SK-N-SH treated with all-trans-retinoic acid at 6 μM for 48 hours (cell line): ENCODE data around the gene FCHO1.
"Not testable (repeated sequence)": the region's sequence is repeated elsewhere in the genome, so short reads cannot be mapped to it uniquely, and the experiment has no call there.

ENCODE experiments used
- ATAC-seq: fragments of 200-7000 bp; cut with Tn5 transposase; 3 replicates; pipeline ENCODE4 v1.9.1; 2020; ENCODE audit warnings: mild to moderate bottlenecking, moderate library complexity
- ARNTL ChIP-seq: fragments of 450-650 bp; formaldehyde crosslinking; IDR thresholded peaks from 2 replicates; pipeline ENCODE4 v1.5.0; 2020; ENCODE audit warnings: low read depth, mild to moderate bottlenecking, moderate library complexity, borderline replicate concordance
- BACH2 ChIP-seq: fragments of 250-450 bp; sonication (Bioruptor Pico); IDR thresholded peaks from 2 replicates; pipeline ENCODE4 v1.9.0; 2021; ENCODE audit warnings: mild to moderate bottlenecking, borderline replicate concordance
- CSDC2 ChIP-seq: fragments of 250-450 bp; sonication (Bioruptor Pico); IDR thresholded peaks from 2 replicates; pipeline ENCODE4 v1.5.0; 2020; ENCODE audit warnings: mild to moderate bottlenecking, moderate library complexity
- ESRRG ChIP-seq: fragments of 250-450 bp; sonication (Bioruptor Pico); IDR thresholded peaks from 2 replicates; pipeline ENCODE4 v1.6.1; 2021; ENCODE audit warnings: mild to moderate bottlenecking
- GLIS3 ChIP-seq: fragments of 250-450 bp; sonication (Bioruptor Pico); IDR thresholded peaks from 2 replicates; pipeline ENCODE4 v1.5.0; 2020; ENCODE audit warnings: mild to moderate bottlenecking, moderate library complexity
- POU6F1 ChIP-seq: fragments of 250-450 bp; sonication (Bioruptor Pico); IDR thresholded peaks from 2 replicates; pipeline ENCODE4 v1.8.0; 2021; ENCODE audit warnings: low read depth, mild to moderate bottlenecking, moderate library complexity, borderline replicate concordance
- PPARA ChIP-seq: fragments of 250-450 bp; sonication (Bioruptor Pico); IDR thresholded peaks from 2 replicates; pipeline ENCODE4 v1.5.0; 2020; ENCODE audit warnings: mild to moderate bottlenecking, borderline replicate concordance
- RARB ChIP-seq: fragments of 250-450 bp; sonication (Bioruptor Pico); IDR thresholded peaks from 2 replicates; pipeline ENCODE4 v1.8.0; 2021; ENCODE audit warnings: mild to moderate bottlenecking, moderate library complexity
- SNAI2 ChIP-seq: fragments of 250-450 bp; sonication (Bioruptor Pico); IDR thresholded peaks from 2 replicates; pipeline ENCODE4 v1.5.0; 2020; ENCODE audit warnings: mild to moderate bottlenecking, moderate library complexity
- TOX ChIP-seq: fragments of 250-450 bp; sonication (Bioruptor Pico); IDR thresholded peaks from 2 replicates; pipeline ENCODE4 v1.8.0; 2021; ENCODE audit warnings: mild to moderate bottlenecking, moderate library complexity, borderline replicate concordance
- ZC3H10 ChIP-seq: fragments of 250-450 bp; sonication (Bioruptor Pico); IDR thresholded peaks from 2 replicates; pipeline ENCODE4 v1.5.1; 2021; ENCODE audit warnings: mild to moderate bottlenecking, moderate library complexity
- ZFP3 ChIP-seq: fragments of 250-450 bp; sonication (Bioruptor Pico); IDR thresholded peaks from 2 replicates; pipeline ENCODE4 v1.5.0; 2020; ENCODE audit warnings: mild to moderate bottlenecking, moderate library complexity
- ZFP30 ChIP-seq: fragments of 450-650 bp; formaldehyde crosslinking; IDR thresholded peaks from 2 replicates; pipeline ENCODE4 v1.5.0; 2022; ENCODE audit warnings: mild to moderate bottlenecking, moderate library complexity
- ZNF565 ChIP-seq: fragments of 450-650 bp; formaldehyde crosslinking; conservative IDR thresholded peaks from 2 replicates; pipeline ENCODE4 v1.5.0; 2020; ENCODE audit warnings: low read depth, mild to moderate bottlenecking, moderate library complexity
- ZNF70 ChIP-seq: fragments of 450-650 bp; formaldehyde crosslinking; IDR thresholded peaks from 2 replicates; pipeline ENCODE4 v1.5.0; 2020; ENCODE audit warnings: mild to moderate bottlenecking, moderate library complexity
- ZNF8 ChIP-seq: fragments of 450-650 bp; formaldehyde crosslinking; IDR thresholded peaks from 2 replicates; pipeline ENCODE4 v1.5.0; 2020; ENCODE audit warnings: mild to moderate bottlenecking, moderate library complexity
- TF ChIP-seq, protein P1 (sequence below): fragments of 250-450 bp; sonication (Bioruptor Pico); IDR thresholded peaks from 2 replicates; pipeline ENCODE4 v1.5.1; 2020; ENCODE audit warnings: low read depth, mild to moderate bottlenecking, moderate library complexity
- TF ChIP-seq, protein P2 (sequence below): fragments of 250-450 bp; sonication (Bioruptor Pico); IDR thresholded peaks from 2 replicates; pipeline ENCODE4 v1.8.0; 2020; ENCODE audit warnings: mild to moderate bottlenecking, moderate library complexity, borderline replicate concordance
- TF ChIP-seq, protein P3 (sequence below): fragments of 250-450 bp; sonication (Bioruptor Pico); IDR thresholded peaks from 2 replicates; pipeline ENCODE4 v1.5.1; 2021; ENCODE audit warnings: mild to moderate bottlenecking, moderate library complexity

Gene FCHO1

GRCh38 chr19:17778968-17779929, 28.0 kb downstream of the FCHO1 start:
- TF ChIP-seq, protein P1, sequence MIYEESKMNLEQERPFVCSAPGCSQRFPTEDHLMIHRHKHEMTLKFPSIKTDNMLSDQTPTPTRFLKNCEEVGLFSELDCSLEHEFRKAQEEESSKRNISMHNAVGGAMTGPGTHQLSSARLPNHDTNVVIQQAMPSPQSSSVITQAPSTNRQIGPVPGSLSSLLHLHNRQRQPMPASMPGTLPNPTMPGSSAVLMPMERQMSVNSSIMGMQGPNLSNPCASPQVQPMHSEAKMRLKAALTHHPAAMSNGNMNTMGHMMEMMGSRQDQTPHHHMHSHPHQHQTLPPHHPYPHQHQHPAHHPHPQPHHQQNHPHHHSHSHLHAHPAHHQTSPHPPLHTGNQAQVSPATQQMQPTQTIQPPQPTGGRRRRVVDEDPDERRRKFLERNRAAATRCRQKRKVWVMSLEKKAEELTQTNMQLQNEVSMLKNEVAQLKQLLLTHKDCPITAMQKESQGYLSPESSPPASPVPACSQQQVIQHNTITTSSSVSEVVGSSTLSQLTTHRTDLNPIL (CRISPR knock-in tag) = no peak
- TF ChIP-seq, protein P2, sequence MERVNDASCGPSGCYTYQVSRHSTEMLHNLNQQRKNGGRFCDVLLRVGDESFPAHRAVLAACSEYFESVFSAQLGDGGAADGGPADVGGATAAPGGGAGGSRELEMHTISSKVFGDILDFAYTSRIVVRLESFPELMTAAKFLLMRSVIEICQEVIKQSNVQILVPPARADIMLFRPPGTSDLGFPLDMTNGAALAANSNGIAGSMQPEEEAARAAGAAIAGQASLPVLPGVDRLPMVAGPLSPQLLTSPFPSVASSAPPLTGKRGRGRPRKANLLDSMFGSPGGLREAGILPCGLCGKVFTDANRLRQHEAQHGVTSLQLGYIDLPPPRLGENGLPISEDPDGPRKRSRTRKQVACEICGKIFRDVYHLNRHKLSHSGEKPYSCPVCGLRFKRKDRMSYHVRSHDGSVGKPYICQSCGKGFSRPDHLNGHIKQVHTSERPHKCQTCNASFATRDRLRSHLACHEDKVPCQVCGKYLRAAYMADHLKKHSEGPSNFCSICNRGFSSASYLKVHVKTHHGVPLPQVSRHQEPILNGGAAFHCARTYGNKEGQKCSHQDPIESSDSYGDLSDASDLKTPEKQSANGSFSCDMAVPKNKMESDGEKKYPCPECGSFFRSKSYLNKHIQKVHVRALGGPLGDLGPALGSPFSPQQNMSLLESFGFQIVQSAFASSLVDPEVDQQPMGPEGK (CRISPR knock-in tag) = no peak
- TF ChIP-seq ZFP30 (CRISPR knock-in tag) = no peak
- no peak for TF ChIP-seq ZNF70 (CRISPR knock-in tag)
- TF ChIP-seq CSDC2 (CRISPR knock-in tag) = no peak
- no peak for TF ChIP-seq BACH2
- no peak for TF ChIP-seq SNAI2
- TF ChIP-seq POU6F1 (CRISPR knock-in tag) = no peak
- no peak for TF ChIP-seq ZNF8 (CRISPR knock-in tag)
- no peak for TF ChIP-seq ZNF565 (CRISPR knock-in tag)
- TF ChIP-seq RARB (CRISPR knock-in tag) = no peak
- TF ChIP-seq PPARA (CRISPR knock-in tag) = no peak
- TF ChIP-seq TOX (CRISPR knock-in tag) = no peak
- no peak for TF ChIP-seq ZFP3 (CRISPR knock-in tag)
- ATAC-seq = no peak

GRCh38 chr19:17780781-17781180, 29.5 kb downstream of the FCHO1 start:
- TF ChIP-seq ARNTL (no peak), SNAI2 (no peak), ZNF70 (CRISPR knock-in tag) (no peak), ZNF8 (CRISPR knock-in tag) (no peak), ESRRG (CRISPR knock-in tag) (no peak), RARB (CRISPR knock-in tag) (no peak), GLIS3 (CRISPR knock-in tag) (no peak), ZFP3 (CRISPR knock-in tag) (no peak), TOX (CRISPR knock-in tag) (no peak), ZC3H10 (CRISPR knock-in tag) (no peak), ZFP30 (CRISPR knock-in tag) (no peak)
- TF ChIP-seq, protein P1 (CRISPR knock-in tag) = no peak

GRCh38 chr19:17783721-17784120, 32.4 kb downstream of the FCHO1 start:
- not testable (repeated sequence) for ATAC-seq

More at GRCh38 chr19:17780781-17781180, 29.5 kb downstream of the FCHO1 start:
- ATAC-seq = no peak

DNA sequence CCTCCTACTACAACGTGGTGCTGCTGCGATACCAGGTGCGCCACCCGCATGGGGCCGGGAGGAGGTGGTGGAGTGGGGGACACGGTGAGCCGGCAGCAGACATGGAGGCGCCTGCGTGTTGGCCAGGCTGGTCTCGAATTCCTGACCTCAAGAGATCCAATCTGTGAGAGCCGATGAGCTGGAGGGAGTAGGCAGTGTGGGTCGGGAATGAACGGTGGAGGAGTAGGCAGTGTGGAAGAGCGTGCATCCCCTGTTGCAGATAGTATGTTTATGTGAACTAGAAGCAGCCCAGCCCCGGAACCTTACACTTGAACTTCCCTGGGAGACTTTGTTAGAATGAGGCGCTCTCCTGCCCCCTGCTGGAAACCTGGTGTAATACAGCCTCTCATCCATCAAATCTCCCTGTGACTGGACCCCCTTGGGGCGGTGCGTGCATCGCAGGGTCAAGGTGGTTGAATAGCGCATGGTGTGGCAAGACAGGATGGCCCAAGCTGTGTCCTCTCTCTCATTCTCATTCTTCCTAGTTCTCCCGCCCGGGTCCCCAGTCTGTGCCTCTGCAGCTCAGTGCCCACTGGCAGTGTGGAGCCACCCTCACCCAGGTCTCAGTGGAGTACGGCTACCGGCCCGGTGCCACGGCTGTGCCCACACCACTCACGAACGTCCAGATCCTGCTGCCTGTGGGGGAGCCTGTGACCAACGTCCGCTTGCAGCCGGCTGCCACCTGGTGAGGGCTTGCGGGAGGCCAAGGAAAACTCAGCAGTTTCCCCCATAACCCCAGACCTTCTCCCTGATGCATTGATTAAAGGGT, 33.1 kb downstream of the FCHO1 start:
- TF ChIP-seq ZNF70 (CRISPR knock-in tag) = no peak
- TF ChIP-seq, protein P3, sequence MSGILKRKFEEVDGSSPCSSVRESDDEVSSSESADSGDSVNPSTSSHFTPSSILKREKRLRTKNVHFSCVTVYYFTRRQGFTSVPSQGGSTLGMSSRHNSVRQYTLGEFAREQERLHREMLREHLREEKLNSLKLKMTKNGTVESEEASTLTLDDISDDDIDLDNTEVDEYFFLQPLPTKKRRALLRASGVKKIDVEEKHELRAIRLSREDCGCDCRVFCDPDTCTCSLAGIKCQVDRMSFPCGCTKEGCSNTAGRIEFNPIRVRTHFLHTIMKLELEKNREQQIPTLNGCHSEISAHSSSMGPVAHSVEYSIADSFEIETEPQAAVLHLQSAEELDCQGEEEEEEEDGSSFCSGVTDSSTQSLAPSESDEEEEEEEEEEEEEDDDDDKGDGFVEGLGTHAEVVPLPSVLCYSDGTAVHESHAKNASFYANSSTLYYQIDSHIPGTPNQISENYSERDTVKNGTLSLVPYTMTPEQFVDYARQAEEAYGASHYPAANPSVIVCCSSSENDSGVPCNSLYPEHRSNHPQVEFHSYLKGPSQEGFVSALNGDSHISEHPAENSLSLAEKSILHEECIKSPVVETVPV = no peak
- TF ChIP-seq ZC3H10 (CRISPR knock-in tag) = no peak
- no peak for TF ChIP-seq RARB (CRISPR knock-in tag)
- peak; percentile 80 for ATAC-seq
